Measurements from ENCODE around the gene TMED8. TPM values are rescaled to one million over a fixed set of nuclear protein-coding genes. Genes with fewer than 3 reads are reported as not detected.
"Not testable (repeated sequence)": the region's sequence is repeated elsewhere in the genome, so short reads cannot be mapped to it uniquely, and the experiment has no call there.

Gene TMED8
- total RNA-seq, 1 donor = 13.0 TPM

DNA sequence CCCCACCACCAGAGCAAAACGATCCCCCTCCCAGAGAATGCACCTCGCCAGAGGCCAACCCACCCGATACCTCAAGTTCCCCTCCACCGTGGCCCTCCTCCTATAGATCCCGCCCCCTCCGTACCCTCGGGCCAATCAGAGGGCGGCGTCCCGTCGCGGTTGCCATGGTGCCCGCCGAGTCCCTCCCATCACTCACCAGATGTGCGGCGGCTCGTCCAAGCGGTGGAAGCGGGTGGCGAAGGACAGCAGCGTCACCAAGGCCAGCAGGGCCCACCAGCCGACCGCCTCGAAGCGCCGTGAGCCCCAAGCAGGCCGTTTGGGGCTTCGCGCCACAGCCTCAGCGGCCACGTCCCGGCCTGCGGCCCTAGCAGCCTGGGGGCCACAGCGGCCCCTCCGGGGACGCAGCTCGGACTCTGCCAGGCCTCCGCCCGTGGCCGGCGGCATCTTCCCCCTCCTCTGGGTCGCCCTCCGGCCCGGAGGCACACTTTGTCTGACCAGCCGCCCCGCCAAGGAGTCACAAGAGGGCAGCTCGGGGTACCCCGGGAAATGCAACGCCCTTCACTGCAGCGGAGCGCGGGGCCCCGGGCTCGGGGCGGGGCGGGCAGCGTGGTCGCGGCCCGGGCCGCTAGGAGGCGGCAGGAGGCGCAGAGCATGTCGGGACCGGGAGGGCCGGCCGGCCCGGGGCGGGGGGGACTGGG, 56.5 kb downstream of the TMED8 start, which contains the start of gene POMT2:
TSS of gene POMT2 (minus strand) at position 646 of the 698 bp plus-strand sequence. CDS start at position 444, 202 bp downstream.
- Histone ChIP-seq H3K4me1 (ENCODE audit: insufficient read depth, low read length) (peaks cover 15% of the 10 kb centered on the region), H3K36me3 (ENCODE audit: insufficient read depth, low read length) (no peaks in the 10 kb centered on the region), H2AFZ (ENCODE audit: low read length) (peak within 1 kb of the TSS; percentile 99), H4K20me1 (ENCODE audit: insufficient read depth, low read length) (peaks cover 11% of the 10 kb centered on the region), H3K4me2 (ENCODE audit: insufficient read depth, low read length) (peak within 1 kb of the TSS; percentile 97), H3K27ac (ENCODE audit: low read depth, low read length) (peak within 1 kb of the TSS; percentile 92), H3K27me3 (ENCODE audit: insufficient read depth, low read length) (no peaks in the 10 kb centered on the region), H3K9me3 (ENCODE audit: low read depth, low read length) (no peaks in the 10 kb centered on the region), H3K79me2 (ENCODE audit: insufficient read depth, low read length) (peaks cover 50% of the 10 kb centered on the region), H3K4me3 (ENCODE audit: insufficient read depth, low read length) (peak within 1 kb of the TSS; percentile 96)
- TF ChIP-seq, protein P1, sequence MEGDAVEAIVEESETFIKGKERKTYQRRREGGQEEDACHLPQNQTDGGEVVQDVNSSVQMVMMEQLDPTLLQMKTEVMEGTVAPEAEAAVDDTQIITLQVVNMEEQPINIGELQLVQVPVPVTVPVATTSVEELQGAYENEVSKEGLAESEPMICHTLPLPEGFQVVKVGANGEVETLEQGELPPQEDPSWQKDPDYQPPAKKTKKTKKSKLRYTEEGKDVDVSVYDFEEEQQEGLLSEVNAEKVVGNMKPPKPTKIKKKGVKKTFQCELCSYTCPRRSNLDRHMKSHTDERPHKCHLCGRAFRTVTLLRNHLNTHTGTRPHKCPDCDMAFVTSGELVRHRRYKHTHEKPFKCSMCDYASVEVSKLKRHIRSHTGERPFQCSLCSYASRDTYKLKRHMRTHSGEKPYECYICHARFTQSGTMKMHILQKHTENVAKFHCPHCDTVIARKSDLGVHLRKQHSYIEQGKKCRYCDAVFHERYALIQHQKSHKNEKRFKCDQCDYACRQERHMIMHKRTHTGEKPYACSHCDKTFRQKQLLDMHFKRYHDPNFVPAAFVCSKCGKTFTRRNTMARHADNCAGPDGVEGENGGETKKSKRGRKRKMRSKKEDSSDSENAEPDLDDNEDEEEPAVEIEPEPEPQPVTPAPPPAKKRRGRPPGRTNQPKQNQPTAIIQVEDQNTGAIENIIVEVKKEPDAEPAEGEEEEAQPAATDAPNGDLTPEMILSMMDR (IDR thresholded peaks at IDR 0.05; ENCODE audit: extremely low read depth, low read depth, low read length) = peak; percentile 19
- DNase-seq (ENCODE audit: insufficient read length, low spot score, missing footprints) = peak; percentile 96

DNA sequence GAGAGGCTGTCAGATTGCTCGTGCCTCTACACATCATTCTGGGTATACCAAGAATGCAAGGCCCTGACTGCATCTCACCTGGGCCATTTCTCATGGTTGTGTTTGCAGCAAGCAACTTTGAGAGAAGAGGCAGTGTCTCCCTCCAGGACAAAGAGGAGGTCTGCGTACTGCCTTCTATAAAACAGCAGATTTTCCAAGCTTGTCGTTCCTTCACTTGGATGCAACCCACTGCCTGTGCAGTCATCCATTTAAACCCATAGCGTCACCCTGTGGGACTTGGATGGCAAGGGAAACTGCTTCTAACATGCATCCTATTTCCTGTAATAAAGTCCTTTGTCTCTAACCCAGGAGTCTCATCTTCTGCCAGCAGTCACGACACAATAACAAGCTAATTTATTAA, 57.5 kb downstream of the TMED8 start:
- peaks cover 18% of the 10 kb centered on the region for H3K4me1 ChIP-seq (ENCODE audit: insufficient read depth, low read length)
- peaks cover 14% of the 10 kb centered on the region for H4K20me1 ChIP-seq (ENCODE audit: insufficient read depth, low read length)
- peak overlapping the region; percentile 97 for H3K4me2 ChIP-seq (ENCODE audit: insufficient read depth, low read length)
- DNase-seq (ENCODE audit: insufficient read length, low spot score, missing footprints) = no peak
- H3K36me3 ChIP-seq (ENCODE audit: insufficient read depth, low read length) = no peaks in the 10 kb centered on the region
- no peak overlapping the region for H3K27ac ChIP-seq (ENCODE audit: low read depth, low read length)
- no peak overlapping the region for H3K4me3 ChIP-seq (ENCODE audit: insufficient read depth, low read length)
- H3K79me2 ChIP-seq (ENCODE audit: insufficient read depth, low read length) = peaks cover 57% of the 10 kb centered on the region
- H3K27me3 ChIP-seq (ENCODE audit: insufficient read depth, low read length) = no peaks in the 10 kb centered on the region
- TF ChIP-seq, protein P1 (IDR thresholded peaks at IDR 0.05; ENCODE audit: extremely low read depth, low read depth, low read length) = no peak
- no peak overlapping the region for H2AFZ ChIP-seq (ENCODE audit: low read length)
- no peaks in the 10 kb centered on the region for H3K9me3 ChIP-seq (ENCODE audit: low read depth, low read length)

DNA sequence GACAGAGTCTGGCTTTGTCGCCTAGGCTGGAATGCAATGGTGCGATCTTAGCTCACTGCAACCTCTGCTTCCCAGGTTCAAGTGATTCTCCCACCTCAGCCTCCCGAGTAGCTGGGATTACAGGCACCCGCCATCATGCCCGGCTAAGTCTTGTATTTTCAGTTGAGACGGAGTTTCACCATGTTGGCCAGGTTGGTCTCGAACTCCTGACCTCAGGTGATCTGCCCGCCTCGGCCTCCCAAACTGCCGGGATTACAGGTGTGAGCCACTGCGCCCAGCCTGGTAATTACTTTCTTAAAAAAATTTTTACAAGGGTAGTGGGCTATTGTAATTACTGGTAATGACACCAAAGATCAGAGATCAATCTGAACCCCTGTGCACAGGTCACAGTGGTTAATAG, 58.1 kb downstream of the TMED8 start:
- peaks cover 14% of the 10 kb centered on the region for H4K20me1 ChIP-seq (ENCODE audit: insufficient read depth, low read length)
- not testable (repeated sequence) for DNase-seq (ENCODE audit: insufficient read length, low spot score, missing footprints); H3K27me3 ChIP-seq (ENCODE audit: insufficient read depth, low read length); H3K27ac ChIP-seq (ENCODE audit: low read depth, low read length); H2AFZ ChIP-seq (ENCODE audit: low read length); H3K4me2 ChIP-seq (ENCODE audit: insufficient read depth, low read length); H3K9me3 ChIP-seq (ENCODE audit: low read depth, low read length); H3K4me3 ChIP-seq (ENCODE audit: insufficient read depth, low read length); H3K36me3 ChIP-seq (ENCODE audit: insufficient read depth, low read length)
- peaks cover 25% of the 10 kb centered on the region for H3K4me1 ChIP-seq (ENCODE audit: insufficient read depth, low read length)
- H3K79me2 ChIP-seq (ENCODE audit: insufficient read depth, low read length) = peaks cover 57% of the 10 kb centered on the region

DNA sequence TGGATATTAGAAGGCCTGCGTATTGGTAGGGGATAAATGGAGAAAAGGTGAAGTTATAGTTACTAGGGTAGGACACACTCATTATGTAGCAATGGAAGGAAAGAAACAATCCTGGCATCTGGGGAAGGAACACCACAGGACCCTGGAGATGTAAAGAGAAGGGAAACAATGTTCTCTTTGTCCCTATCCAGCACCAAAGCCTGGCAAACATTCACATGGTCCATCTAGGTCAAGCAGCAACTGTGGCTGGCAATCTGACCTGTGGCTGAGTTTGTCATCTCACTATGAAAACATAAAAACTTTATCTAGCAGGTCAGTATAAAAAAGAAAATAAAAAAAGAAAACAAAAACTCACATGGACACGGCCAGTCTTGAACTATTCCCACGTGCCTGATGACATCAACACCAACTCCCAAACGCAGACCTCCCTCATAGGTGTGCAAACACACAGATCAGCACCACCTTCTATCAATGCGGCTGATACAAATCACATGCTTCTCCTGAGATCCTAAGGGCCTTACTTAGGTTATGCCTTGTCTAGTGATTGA, 58.8 kb downstream of the TMED8 start:
- no peak for DNase-seq (ENCODE audit: insufficient read length, low spot score, missing footprints)
- no peaks in the 10 kb centered on the region for H3K27me3 ChIP-seq (ENCODE audit: insufficient read depth, low read length)
- H3K9me3 ChIP-seq (ENCODE audit: low read depth, low read length) = no peaks in the 10 kb centered on the region
- TF ChIP-seq, protein P1 (IDR thresholded peaks at IDR 0.05; ENCODE audit: extremely low read depth, low read depth, low read length) = no peak
- peaks cover 61% of the 10 kb centered on the region for H3K79me2 ChIP-seq (ENCODE audit: insufficient read depth, low read length)
- H3K4me3 ChIP-seq (ENCODE audit: insufficient read depth, low read length) = no peak overlapping the region
- no peaks in the 10 kb centered on the region for H3K36me3 ChIP-seq (ENCODE audit: insufficient read depth, low read length)
- no peak overlapping the region for H3K27ac ChIP-seq (ENCODE audit: low read depth, low read length)
- no peak overlapping the region for H3K4me2 ChIP-seq (ENCODE audit: insufficient read depth, low read length)
- H3K4me1 ChIP-seq (ENCODE audit: insufficient read depth, low read length) = peaks cover 27% of the 10 kb centered on the region
- no peak overlapping the region for H2AFZ ChIP-seq (ENCODE audit: low read length)
- H4K20me1 ChIP-seq (ENCODE audit: insufficient read depth, low read length) = peaks cover 14% of the 10 kb centered on the region
